PC-9 (cell line): ENCODE data around the gene ZNF343.

ENCODE experiments used
- EZH2 ChIP-seq: fragments of 200-600 bp; sonication (generic); IDR thresholded peaks from 2 replicates; pipeline ENCODE4 v1.8.0; 2017; ENCODE audit warnings: antibody characterized with exemption, low read depth
- TF ChIP-seq, protein P1 (sequence below): fragments of 200-600 bp; sonication (generic); conservative IDR thresholded peaks from 2 replicates; pipeline ENCODE4 v1.6.1; 2017; ENCODE audit warnings: mixed run types, antibody characterized with exemption, mild to moderate bottlenecking, moderate library complexity

GRCh38 chr20:2469991-2470422 lies 38.7 kb downstream of the ZNF343 start:
- TF ChIP-seq, protein P1, sequence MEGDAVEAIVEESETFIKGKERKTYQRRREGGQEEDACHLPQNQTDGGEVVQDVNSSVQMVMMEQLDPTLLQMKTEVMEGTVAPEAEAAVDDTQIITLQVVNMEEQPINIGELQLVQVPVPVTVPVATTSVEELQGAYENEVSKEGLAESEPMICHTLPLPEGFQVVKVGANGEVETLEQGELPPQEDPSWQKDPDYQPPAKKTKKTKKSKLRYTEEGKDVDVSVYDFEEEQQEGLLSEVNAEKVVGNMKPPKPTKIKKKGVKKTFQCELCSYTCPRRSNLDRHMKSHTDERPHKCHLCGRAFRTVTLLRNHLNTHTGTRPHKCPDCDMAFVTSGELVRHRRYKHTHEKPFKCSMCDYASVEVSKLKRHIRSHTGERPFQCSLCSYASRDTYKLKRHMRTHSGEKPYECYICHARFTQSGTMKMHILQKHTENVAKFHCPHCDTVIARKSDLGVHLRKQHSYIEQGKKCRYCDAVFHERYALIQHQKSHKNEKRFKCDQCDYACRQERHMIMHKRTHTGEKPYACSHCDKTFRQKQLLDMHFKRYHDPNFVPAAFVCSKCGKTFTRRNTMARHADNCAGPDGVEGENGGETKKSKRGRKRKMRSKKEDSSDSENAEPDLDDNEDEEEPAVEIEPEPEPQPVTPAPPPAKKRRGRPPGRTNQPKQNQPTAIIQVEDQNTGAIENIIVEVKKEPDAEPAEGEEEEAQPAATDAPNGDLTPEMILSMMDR = no peak
- TF ChIP-seq EZH2 = no peak
